ENCODE results near the gene MAGEL2. TPM values are rescaled to one million over a fixed set of nuclear protein-coding genes. Genes with fewer than 3 reads are reported as not detected.
A peak's percentile ranks its signal among the peaks of the same experiment; 100 is the strongest.

Gene MAGEL2
- total RNA-seq, 2 experiments from 2014 or later, result not detected

GRCh38 chr15:23690450-23690852 is 42.8 kb upstream of the MAGEL2 start:
- TF ChIP-seq CTCF (IDR thresholded peaks at IDR 0.05), result no peak
- peaks cover 0 to 18% of the 10 kb centered on the region in 2 experiments for H3K9me3 ChIP-seq (ENCODE audit: control insufficient read depth in 1 of 2, insufficient read depth in 1 of 2, low read length in 2 of 2)
- Mint-ChIP-seq H3K36me3 (ENCODE audit: low read depth) (no peaks in the 10 kb centered on the region), H3K4me3 (no peak overlapping the region), H3K4me1 (ENCODE audit: low read depth) (no peaks in the 10 kb centered on the region), H3K27me3 (peaks cover 3% of the 10 kb centered on the region), H3K9me3 (peaks cover 3% of the 10 kb centered on the region), H3K27ac (no peak overlapping the region)
- no peaks in the 10 kb centered on the region for H3K36me3 ChIP-seq (ENCODE audit: insufficient read depth, low read length)
- CTCF ChIA-PET, result no interaction called here
- ATAC-seq (ENCODE audit: poor library complexity) (no peak), DNase-seq (no peak)
- POLR2A ChIA-PET, result no interaction called here
- intact Hi-C loops (cut with DNase I, micrococcal nuclease), result no loop called here
- no peak overlapping the region for H3K27ac ChIP-seq (ENCODE audit: low read depth in 1 of 2, low read length in 2 of 2)
- H3K4me1 ChIP-seq (ENCODE audit: insufficient read depth, low read length), result no peaks in the 10 kb centered on the region
- no peaks in the 10 kb centered on the region for H3K27me3 ChIP-seq (ENCODE audit: control insufficient read depth in 1 of 2, insufficient read depth in 2 of 2, low read length in 2 of 2)
- H3K4me3 ChIP-seq (ENCODE audit: low read length), result no peak overlapping the region

- POLR2A ChIA-PET, result no interaction called here
- TF ChIP-seq CTCF (IDR thresholded peaks at IDR 0.05), result no peak
- intact Hi-C loops (cut with DNase I, micrococcal nuclease), result no loop called here
- no peak overlapping the region for H3K4me3 ChIP-seq (ENCODE audit: low read length)
- CTCF ChIA-PET, result no interaction called here
- no peaks in the 10 kb centered on the region for H3K4me1 ChIP-seq (ENCODE audit: insufficient read depth, low read length)
- H3K27ac Mint-ChIP-seq, result no peak overlapping the region
- no peak overlapping the region for H3K27ac ChIP-seq (ENCODE audit: low read depth in 1 of 2, low read length in 2 of 2)
- DNase-seq (no peak), ATAC-seq (ENCODE audit: poor library complexity) (no peak)
- no peak overlapping the region for H3K4me3 Mint-ChIP-seq
- H3K36me3 Mint-ChIP-seq (ENCODE audit: low read depth), result no peaks in the 10 kb centered on the region
- no peaks in the 10 kb centered on the region for H3K27me3 ChIP-seq (ENCODE audit: control insufficient read depth in 1 of 2, insufficient read depth in 2 of 2, low read length in 2 of 2)
- peaks cover 3% of the 10 kb centered on the region for H3K27me3 Mint-ChIP-seq
- H3K36me3 ChIP-seq (ENCODE audit: insufficient read depth, low read length), result no peaks in the 10 kb centered on the region
- no peaks in the 10 kb centered on the region for H3K9me3 Mint-ChIP-seq
- H3K4me1 Mint-ChIP-seq (ENCODE audit: low read depth), result no peaks in the 10 kb centered on the region
- H3K9me3 ChIP-seq (ENCODE audit: control insufficient read depth in 1 of 2, insufficient read depth in 1 of 2, low read length in 2 of 2), result peaks cover 0 to 18% of the 10 kb centered on the region in 2 experiments
These were observed 42.3 kb upstream of the MAGEL2 start for GRCh38 chr15:23690015-23690414.

DNA sequence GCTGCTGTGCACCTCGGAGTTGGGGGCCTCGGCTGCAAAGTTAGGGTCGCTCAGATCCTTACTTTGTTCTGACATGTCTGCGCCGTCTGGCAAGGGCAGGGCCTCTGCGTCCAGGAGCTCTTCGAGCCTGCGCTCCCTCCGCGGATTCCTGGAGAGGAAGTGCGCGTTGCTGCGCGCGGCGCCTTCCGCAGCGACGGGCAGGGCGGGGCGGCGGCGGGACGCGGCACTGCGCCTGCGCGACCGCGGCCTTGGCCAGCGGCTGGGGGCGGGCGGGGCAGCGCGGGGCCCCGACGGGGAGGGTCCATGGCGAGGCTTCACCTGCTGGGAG is 39.4 kb upstream of the MAGEL2 start, which contains the start of gene NDN:
Gene NDN (minus strand): TSS at position 163 of the 328 bp plus-strand sequence. CDS start 88 bp downstream, at position 75.
- DNase-seq, result peak in 1 of 14 experiments; percentile 2
- no peak within 1 kb of the TSS for H3K27ac Mint-ChIP-seq
- ChIA-PET POLR2A (no interaction called here), CTCF (no interaction called here)
- no peaks in the 10 kb centered on the region for H3K36me3 Mint-ChIP-seq (ENCODE audit: low read depth)
- H3K9me3 Mint-ChIP-seq, result no peaks in the 10 kb centered on the region
- no peak within 1 kb of the TSS for H3K4me3 Mint-ChIP-seq
- Histone ChIP-seq H3K27me3 (ENCODE audit: control insufficient read depth in 1 of 2, insufficient read depth in 2 of 2, low read length in 2 of 2) (no peaks in the 10 kb centered on the region), H3K4me1 (ENCODE audit: insufficient read depth, low read length) (no peaks in the 10 kb centered on the region), H3K36me3 (ENCODE audit: insufficient read depth, low read length) (no peaks in the 10 kb centered on the region), H3K9me3 (ENCODE audit: control insufficient read depth in 1 of 2, insufficient read depth in 1 of 2, low read length in 2 of 2) (peaks cover 0 to 18% of the 10 kb centered on the region in 2 experiments), H3K4me3 (ENCODE audit: low read length) (no peak within 1 kb of the TSS), H3K27ac (ENCODE audit: low read depth in 1 of 2, low read length in 2 of 2) (no peak within 1 kb of the TSS)
- intact Hi-C loops (cut with DNase I, micrococcal nuclease), result no loop called here
- no peak for TF ChIP-seq CTCF (IDR thresholded peaks at IDR 0.05)
- H3K27me3 Mint-ChIP-seq, result peaks cover 3% of the 10 kb centered on the region
- H3K4me1 Mint-ChIP-seq (ENCODE audit: low read depth), result no peaks in the 10 kb centered on the region
- ATAC-seq (ENCODE audit: poor library complexity), result no peak
